Keratinocyte (primary cell): Measurements from ENCODE around the gene ZNF613. TPM values are rescaled to one million over a fixed set of nuclear protein-coding genes. Genes with fewer than 3 reads are reported as not detected.

Experiments
- DNase-seq: peaks from one replicate; pipeline ENCODE4 v3.0.0-alpha.2; 2011; ENCODE audit warnings: low read depth, missing footprints, low spot score
- FAIRE-seq: peaks from 2 replicates; lab custom pipeline; 2011; peaks lifted over from hg19 to GRCh38; lab: Jason Lieb, UNC
- H2AFZ ChIP-seq: 2 replicates; pipeline ENCODE4 v1.6.0; 2012; ENCODE audit warnings: low read length, control low read depth, inconsistent platforms; ENCODE audit not compliant: control insufficient read depth
- H3K27ac ChIP-seq: 2 replicates; pipeline ENCODE4 v1.5.1; 2011; ENCODE audit warnings: low read length; ENCODE audit not compliant: control insufficient read depth, insufficient read depth
- H3K27me3 ChIP-seq: 3 replicates; pipeline ENCODE4 v1.6.0; 2011; ENCODE audit warnings: low read length; ENCODE audit not compliant: control insufficient read depth, insufficient read depth; ENCODE audit errors: extremely low read depth
- H3K36me3 ChIP-seq, 2 experiments: 2 replicates in 1 of 2; 3 replicates in 1 of 2; pipeline ENCODE4 v1.5.1; 2011; ENCODE audit warnings: low read length in 2 of 2, mild to moderate bottlenecking in 1 of 2; ENCODE audit not compliant: control insufficient read depth in 2 of 2, insufficient read depth in 2 of 2; ENCODE audit errors: extremely low read depth in 1 of 2
- H3K4me1 ChIP-seq: 3 replicates; pipeline ENCODE4 v1.5.1; 2011; ENCODE audit warnings: low read length; ENCODE audit not compliant: control insufficient read depth, insufficient read depth; ENCODE audit errors: extremely low read depth
- H3K4me2 ChIP-seq: 3 replicates; pipeline ENCODE4 v1.6.0; 2011; ENCODE audit warnings: low read depth, low read length; ENCODE audit not compliant: control insufficient read depth, insufficient read depth; ENCODE audit errors: extremely low read depth
- H3K4me3 ChIP-seq, 3 experiments: fragments of 200-600 bp in 1 of 3; sonication (generic) in 1 of 3; 2 replicates in 2 of 3; 3 replicates in 1 of 3; pipeline ENCODE4 v1.5.1; 2011 to 2016; ENCODE audit warnings: low read length in 3 of 3, mild to moderate bottlenecking in 3 of 3, control low read depth in 2 of 3, inconsistent platforms in 1 of 3, low read depth in 1 of 3, mixed read lengths in 1 of 3, mixed run types in 1 of 3, moderate library complexity in 1 of 3; ENCODE audit not compliant: control insufficient read depth in 2 of 3, insufficient read depth in 2 of 3; ENCODE audit errors: extremely low read depth in 1 of 3
- H3K79me2 ChIP-seq: 2 replicates; pipeline ENCODE4 v1.6.0; 2012; ENCODE audit warnings: low read length; ENCODE audit not compliant: control insufficient read depth, insufficient read depth
- H3K9ac ChIP-seq: 3 replicates; pipeline ENCODE4 v1.6.0; 2011; ENCODE audit warnings: low read length; ENCODE audit not compliant: control insufficient read depth, insufficient read depth; ENCODE audit errors: extremely low read depth
- H3K9me1 ChIP-seq: 3 replicates; pipeline ENCODE4 v1.6.0; 2011; ENCODE audit warnings: low read length; ENCODE audit not compliant: control insufficient read depth, insufficient read depth; ENCODE audit errors: extremely low read depth
- H3K9me3 ChIP-seq: 2 replicates; pipeline ENCODE4 v1.5.1; 2012; ENCODE audit warnings: low read depth, low read length; ENCODE audit not compliant: control insufficient read depth
- H4K20me1 ChIP-seq: 3 replicates; pipeline ENCODE4 v1.6.0; 2011; ENCODE audit warnings: low read length; ENCODE audit not compliant: control insufficient read depth, insufficient read depth; ENCODE audit errors: extremely low read depth
- EZH2 ChIP-seq: IDR thresholded peaks from one replicate; pipeline ENCODE4 v1.6.1; 2012; ENCODE audit warnings: inconsistent platforms, mild to moderate bottlenecking, low read length, moderate library complexity
- dilution Hi-C: fragments of 300-500 bp; cut with MboI; formaldehyde crosslinking; loops from one replicate; pipeline ENCODE4 v1.7.0; 2020; ENCODE audit warnings: low sequenced_read_pairs; ENCODE audit not compliant: extremely low pct_ligation_motif_present
- polyA plus RNA-seq, 5 experiments: library from polyadenylated mRNA; depleted of rRNA in 3 of 5; stranded (reverse) in 3 of 5; stranded (forward) in 1 of 5; unstranded in 1 of 5; fragments of >200 nt; gene quantifications; 1 replicate in 1 of 5; 2 replicates in 3 of 5; 3 replicates in 1 of 5; pipeline versions ENCODE4 v1.2.1 to v1.2.3, GENCODE V29; 2011 to 2012; ENCODE audit warnings: missing spikeins in 2 of 5, low read depth in 1 of 5, low replicate concordance in 1 of 5
- TF ChIP-seq, protein P1 (sequence below), 3 experiments: IDR thresholded peaks in 1 of 3; conservative IDR thresholded peaks in 1 of 3; optimal IDR thresholded peaks in 1 of 3; 2 replicates in 2 of 3; 3 replicates in 1 of 3; pipeline versions ENCODE3 to v1.5.1; 2011; ENCODE audit warnings: low read length in 3 of 3, mild to moderate bottlenecking in 3 of 3, moderate library complexity in 2 of 3, control low read depth in 1 of 3, inconsistent platforms in 1 of 3; ENCODE audit not compliant: insufficient read depth in 2 of 3; ENCODE audit errors: extremely low read depth in 1 of 3

ZNF613 gene
- polyA plus RNA-seq, 1 donor (not counting 4 experiments of a cell fraction or from before 2014, with no cell fraction given) = 4.9 TPM

DNA sequence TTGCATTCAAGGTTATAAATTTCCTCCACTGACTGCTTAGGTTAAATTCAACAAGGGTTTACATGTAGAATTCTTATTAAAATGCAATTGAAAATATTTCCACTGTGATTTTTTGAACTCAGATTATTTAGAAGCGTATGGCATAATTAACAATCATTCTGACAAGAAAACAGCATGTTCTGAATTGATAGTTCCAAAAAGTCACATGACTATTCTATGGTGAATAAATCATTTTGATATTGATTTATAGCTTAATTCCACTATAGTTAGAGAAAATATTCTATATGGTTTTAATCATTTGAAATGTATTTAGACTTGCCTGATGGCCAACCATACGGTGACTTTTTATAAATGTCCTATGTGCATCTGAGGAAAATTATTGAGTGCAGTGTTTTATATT lies 42.6 kb upstream of the ZNF613 start:
- H3K36me3 ChIP-seq = peaks cover 0 to 9% of the 10 kb centered on the region in 2 experiments
- FAIRE-seq = no peak
- no peaks in the 10 kb centered on the region for H3K9me1 ChIP-seq
- H3K4me3 ChIP-seq = no peak overlapping the region
- H3K4me1 ChIP-seq = no peaks in the 10 kb centered on the region
- no peaks in the 10 kb centered on the region for H3K79me2 ChIP-seq
- H4K20me1 ChIP-seq = no peaks in the 10 kb centered on the region
- peaks cover 4% of the 10 kb centered on the region for H3K9me3 ChIP-seq
- no peak overlapping the region for H2AFZ ChIP-seq
- H3K27ac ChIP-seq = no peak overlapping the region
- DNase-seq = no peak
- no peak overlapping the region for H3K4me2 ChIP-seq
- TF ChIP-seq, protein P1, sequence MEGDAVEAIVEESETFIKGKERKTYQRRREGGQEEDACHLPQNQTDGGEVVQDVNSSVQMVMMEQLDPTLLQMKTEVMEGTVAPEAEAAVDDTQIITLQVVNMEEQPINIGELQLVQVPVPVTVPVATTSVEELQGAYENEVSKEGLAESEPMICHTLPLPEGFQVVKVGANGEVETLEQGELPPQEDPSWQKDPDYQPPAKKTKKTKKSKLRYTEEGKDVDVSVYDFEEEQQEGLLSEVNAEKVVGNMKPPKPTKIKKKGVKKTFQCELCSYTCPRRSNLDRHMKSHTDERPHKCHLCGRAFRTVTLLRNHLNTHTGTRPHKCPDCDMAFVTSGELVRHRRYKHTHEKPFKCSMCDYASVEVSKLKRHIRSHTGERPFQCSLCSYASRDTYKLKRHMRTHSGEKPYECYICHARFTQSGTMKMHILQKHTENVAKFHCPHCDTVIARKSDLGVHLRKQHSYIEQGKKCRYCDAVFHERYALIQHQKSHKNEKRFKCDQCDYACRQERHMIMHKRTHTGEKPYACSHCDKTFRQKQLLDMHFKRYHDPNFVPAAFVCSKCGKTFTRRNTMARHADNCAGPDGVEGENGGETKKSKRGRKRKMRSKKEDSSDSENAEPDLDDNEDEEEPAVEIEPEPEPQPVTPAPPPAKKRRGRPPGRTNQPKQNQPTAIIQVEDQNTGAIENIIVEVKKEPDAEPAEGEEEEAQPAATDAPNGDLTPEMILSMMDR (optimal IDR thresholded peaks at IDR 0.05 in 1 of 3, IDR thresholded peaks at IDR 0.05 in 1 of 3, conservative IDR thresholded peaks at IDR 0.05 in 1 of 3; ENCODE audit: extremely low read depth in 1 of 3, insufficient read depth in 2 of 3, low read length in 3 of 3) = no peak
- no peak for TF ChIP-seq EZH2
- dilution Hi-C loops = no loop called here
- no peaks in the 10 kb centered on the region for H3K27me3 ChIP-seq
- H3K9ac ChIP-seq = no peak overlapping the region

DNA sequence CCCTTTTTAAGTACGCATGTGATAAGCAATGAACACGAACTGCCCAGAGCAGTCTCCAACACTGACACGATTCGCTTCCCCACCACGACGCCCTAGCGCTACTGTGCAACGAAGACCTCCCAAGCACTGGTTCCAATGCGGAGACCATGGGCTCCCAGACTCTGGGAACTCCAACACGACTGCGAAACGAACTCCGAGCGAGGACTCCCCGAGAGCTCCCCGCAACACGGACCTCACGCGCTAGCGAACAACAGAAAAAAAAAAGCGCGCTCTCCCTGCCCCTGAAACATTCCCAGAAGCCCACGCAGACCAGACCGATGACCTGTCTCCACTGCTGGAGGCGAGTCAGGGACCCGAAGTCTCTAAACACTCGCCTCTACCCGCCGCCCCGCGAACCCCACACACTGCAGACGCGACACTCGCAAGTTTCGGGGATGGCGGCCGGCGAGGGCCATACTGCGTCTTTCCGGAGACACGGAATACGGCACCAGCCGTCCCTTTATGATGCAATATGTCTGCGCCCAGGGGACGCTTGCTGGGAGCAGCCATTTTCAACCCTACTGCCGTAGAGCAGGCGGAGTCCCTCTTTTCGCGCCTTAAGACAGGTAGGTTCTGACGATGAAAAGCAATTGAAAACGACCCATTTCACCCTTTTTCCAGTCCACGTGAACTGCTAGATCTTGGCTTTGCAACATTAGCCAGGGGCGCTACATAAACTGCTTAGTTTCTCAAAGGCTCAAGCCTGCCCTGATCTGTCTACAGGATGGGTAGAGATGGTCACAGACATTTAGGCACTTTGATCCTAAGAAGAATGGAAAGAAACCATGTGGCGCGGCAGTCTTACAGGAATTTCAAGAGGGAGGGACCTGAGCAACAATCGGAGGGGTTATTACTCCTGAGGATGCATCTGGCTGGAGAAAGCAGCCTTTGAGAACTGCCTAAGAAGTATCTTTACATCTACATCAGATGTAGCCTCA lies 39.5 kb upstream of the ZNF613 start, which contains the start of gene ZNF577:
TSS of gene ZNF577 (minus strand) at position 430 of the 977 bp plus-strand sequence. CDS start 7,569 bp downstream, outside the sequence.
- peak; percentile 50 for DNase-seq
- no peak for TF ChIP-seq EZH2
- TF ChIP-seq, protein P1 (optimal IDR thresholded peaks at IDR 0.05 in 1 of 3, IDR thresholded peaks at IDR 0.05 in 1 of 3, conservative IDR thresholded peaks at IDR 0.05 in 1 of 3; ENCODE audit: extremely low read depth in 1 of 3, insufficient read depth in 2 of 3, low read length in 3 of 3) = no peak
- peak within 1 kb of the TSS; percentile 91 for H3K4me2 ChIP-seq
- peak; percentile 73 for FAIRE-seq
- dilution Hi-C loops = no loop called here
- H3K9ac ChIP-seq = peak within 1 kb of the TSS; percentile 80
- H3K79me2 ChIP-seq = no peaks in the 10 kb centered on the region
- H3K4me3 ChIP-seq = peak within 1 kb of the TSS; percentile 59 to 87 (median 71)
- no peaks in the 10 kb centered on the region for H3K4me1 ChIP-seq
- no peaks in the 10 kb centered on the region for H3K27me3 ChIP-seq
- H3K9me1 ChIP-seq = no peaks in the 10 kb centered on the region
- no peaks in the 10 kb centered on the region for H4K20me1 ChIP-seq
- peak within 1 kb of the TSS; percentile 54 for H3K27ac ChIP-seq
- peaks cover 18% of the 10 kb centered on the region for H3K9me3 ChIP-seq
- H3K36me3 ChIP-seq = peaks cover 12 to 20% of the 10 kb centered on the region in 2 experiments
- H2AFZ ChIP-seq = peak within 1 kb of the TSS; percentile 98
